ENCODE measurements around the gene GSG1.

Gene GSG1

GRCh38 chr12:13103391-13104033 is at the start of gene GSG1:
TSS of gene GSG1 (minus strand) at chr12:13103667. CDS start at chr12:13103512, 155 bp downstream.
- DNase-seq (ENCODE audit: low read depth) = no peak
- H3K4me3 ChIP-seq (ENCODE audit: low read depth, low read length) = no peak within 1 kb of the TSS

GRCh38 chr12:13153180-13153579 is 49.7 kb upstream of the GSG1 start:
- no peak overlapping the region for H3K4me3 ChIP-seq (ENCODE audit: low read depth, low read length)
- DNase-seq (ENCODE audit: low read depth) = no peak

- no peak for DNase-seq (ENCODE audit: low read depth)
- H3K4me3 ChIP-seq (ENCODE audit: low read depth, low read length) = no peak overlapping the region
These were observed 49.3 kb upstream of the GSG1 start for GRCh38 chr12:13152756-13153155.

- no peak overlapping the region for H3K4me3 ChIP-seq (ENCODE audit: low read depth, low read length)
- no peak for DNase-seq (ENCODE audit: low read depth)
These were observed 48.8 kb upstream of the GSG1 start for GRCh38 chr12:13152281-13152680.

- H3K4me3 ChIP-seq (ENCODE audit: low read depth, low read length) = no peak overlapping the region
- no peak for DNase-seq (ENCODE audit: low read depth)
These were observed 45.9 kb upstream of the GSG1 start for GRCh38 chr12:13149411-13149810.

- no peak for DNase-seq (ENCODE audit: low read depth)
- no peak overlapping the region for H3K4me3 ChIP-seq (ENCODE audit: low read depth, low read length)
These were observed 45.0 kb upstream of the GSG1 start for GRCh38 chr12:13148485-13148847.

GRCh38 chr12:13147688-13148484 is 44.4 kb upstream of the GSG1 start:
- no peak overlapping the region for H3K4me3 ChIP-seq (ENCODE audit: low read depth, low read length)
- DNase-seq (ENCODE audit: low read depth) = no peak

- no peak for DNase-seq (ENCODE audit: low read depth)
- no peak overlapping the region for H3K4me3 ChIP-seq (ENCODE audit: low read depth, low read length)
These were observed 43.0 kb upstream of the GSG1 start for GRCh38 chr12:13146336-13146938.

GRCh38 chr12:13144266-13144828 is 40.9 kb upstream of the GSG1 start:
- no peak for DNase-seq (ENCODE audit: low read depth)
- H3K4me3 ChIP-seq (ENCODE audit: low read depth, low read length) = no peak overlapping the region

- H3K4me3 ChIP-seq (ENCODE audit: low read depth, low read length) = no peak overlapping the region
- DNase-seq (ENCODE audit: low read depth) = no peak
These were observed 39.3 kb upstream of the GSG1 start for GRCh38 chr12:13142747-13143146.

GRCh38 chr12:13141686-13142085 is 38.2 kb upstream of the GSG1 start:
- H3K4me3 ChIP-seq (ENCODE audit: low read depth, low read length) = no peak overlapping the region
- DNase-seq (ENCODE audit: low read depth) = no peak

GRCh38 chr12:13135371-13136178 is 32.1 kb upstream of the GSG1 start:
- DNase-seq (ENCODE audit: low read depth) = peak; percentile 97
- no peak overlapping the region for H3K4me3 ChIP-seq (ENCODE audit: low read depth, low read length)

GRCh38 chr12:13133886-13134285 is 30.4 kb upstream of the GSG1 start:
- DNase-seq (ENCODE audit: low read depth) = no peak

GRCh38 chr12:13130981-13131380 is 27.5 kb upstream of the GSG1 start:
- no peak overlapping the region for H3K4me3 ChIP-seq (ENCODE audit: low read depth, low read length)
- DNase-seq (ENCODE audit: low read depth) = no peak

More at GRCh38 chr12:13133886-13134285, 30.4 kb upstream of the GSG1 start:
- H3K4me3 ChIP-seq (ENCODE audit: low read depth, low read length) = no peak overlapping the region

- DNase-seq (ENCODE audit: low read depth) = no peak
- no peak overlapping the region for H3K4me3 ChIP-seq (ENCODE audit: low read depth, low read length)
These were observed 25.0 kb upstream of the GSG1 start for GRCh38 chr12:13128291-13128965.

GRCh38 chr12:13127444-13127843 is 24.0 kb upstream of the GSG1 start:
- no peak for DNase-seq (ENCODE audit: low read depth)
- H3K4me3 ChIP-seq (ENCODE audit: low read depth, low read length) = no peak overlapping the region

GRCh38 chr12:13126494-13126893 is 23.0 kb upstream of the GSG1 start:
- no peak for DNase-seq (ENCODE audit: low read depth)
- H3K4me3 ChIP-seq (ENCODE audit: low read depth, low read length) = no peak overlapping the region

- DNase-seq (ENCODE audit: low read depth) = no peak
These were observed 22.5 kb upstream of the GSG1 start for GRCh38 chr12:13125996-13126395.

More at GRCh38 chr12:13125996-13126395, 22.5 kb upstream of the GSG1 start:
- no peak overlapping the region for H3K4me3 ChIP-seq (ENCODE audit: low read depth, low read length)

Data from skeletal muscle cell (primary cell).